HepG2 (cell line): ENCODE measurements around the gene ABHD15. TPM values are rescaled to one million over a fixed set of nuclear protein-coding genes. Genes with fewer than 3 reads are reported as not detected.

Source experiments
- CBX2 ChIP-seq, 2 experiments: fragments of 200-600 bp in 1 of 2; sonication (generic); formaldehyde crosslinking in 1 of 2; IDR thresholded peaks; 2 replicates each; pipeline versions ENCODE4 v1.7.0 to v1.8.1; 2018 to 2022; ENCODE audit warnings: low read depth in 2 of 2, low read length in 1 of 2, mild to moderate bottlenecking in 1 of 2, missing genetic modification reagents in 1 of 2
- CENPBD1 ChIP-seq: sonication (generic); formaldehyde crosslinking; IDR thresholded peaks from 2 replicates; pipeline ENCODE4 v1.8.0; 2022; ENCODE audit warnings: missing genetic modification reagents, low read depth, mild to moderate bottlenecking, borderline replicate concordance
- DPF2 ChIP-seq: sonication (generic); formaldehyde crosslinking; IDR thresholded peaks from 2 replicates; pipeline ENCODE4 v1.4.0; 2020; ENCODE audit warnings: mild to moderate bottlenecking, low read depth, missing genetic modification reagents, borderline replicate concordance
- FOXK2 ChIP-seq: fragments of 450-650 bp; IDR thresholded peaks from 2 replicates; pipeline ENCODE4 v1.6.1; 2016
- HCFC1 ChIP-seq: fragments of 150-350 bp; IDR thresholded peaks from 2 replicates; pipeline ENCODE4 v1.6.1; 2014; ENCODE audit warnings: low read depth, low read length
- MATR3 ChIP-seq: sonication (generic); formaldehyde crosslinking; IDR thresholded peaks from 2 replicates; pipeline ENCODE4 v1.4.0; 2020; ENCODE audit warnings: missing genetic modification reagents
- MED1 ChIP-seq: sonication (generic); formaldehyde crosslinking; IDR thresholded peaks from 2 replicates; pipeline ENCODE4 v1.4.0; 2020; ENCODE audit warnings: missing genetic modification reagents
- MED8 ChIP-seq: sonication (generic); formaldehyde crosslinking; IDR thresholded peaks from 2 replicates; pipeline ENCODE4 v1.8.1; 2023; ENCODE audit warnings: mild to moderate bottlenecking, missing genetic modification reagents; ENCODE audit not compliant: insufficient replicate concordance
- MXD4 ChIP-seq: IDR thresholded peaks from 2 replicates; pipeline ENCODE4 v1.6.1; 2016; ENCODE audit warnings: mild to moderate bottlenecking, missing biosample characterization, missing genetic modification reagents
- NFRKB ChIP-seq: fragments of 450-650 bp; IDR thresholded peaks from 2 replicates; pipeline ENCODE4 v1.6.1; 2017
- PAX8 ChIP-seq: sonication (generic); formaldehyde crosslinking; IDR thresholded peaks from 2 replicates; pipeline ENCODE4 v1.8.0; 2022; ENCODE audit warnings: mild to moderate bottlenecking, missing genetic modification reagents, borderline replicate concordance
- SNAPC2 ChIP-seq: sonication (generic); formaldehyde crosslinking; IDR thresholded peaks from 2 replicates; pipeline ENCODE4 v1.8.1; 2022; ENCODE audit warnings: mild to moderate bottlenecking, missing genetic modification reagents
- SP140L ChIP-seq: sonication (generic); formaldehyde crosslinking; IDR thresholded peaks from 2 replicates; pipeline ENCODE4 v1.4.0; 2020; ENCODE audit warnings: missing genetic modification reagents, borderline replicate concordance
- SP2 ChIP-seq: sonication (generic); formaldehyde crosslinking; IDR thresholded peaks from 2 replicates; pipeline ENCODE4 v1.5.1; 2020; ENCODE audit warnings: mild to moderate bottlenecking, missing genetic modification reagents
- XRCC5 ChIP-seq: fragments of 200-400 bp; formaldehyde crosslinking; optimal IDR thresholded peaks from 2 replicates; pipeline ENCODE3; 2017; ENCODE audit warnings: mild to moderate bottlenecking, low read length
- YEATS4 ChIP-seq: sonication (generic); formaldehyde crosslinking; IDR thresholded peaks from 2 replicates; pipeline ENCODE4 v1.4.0; 2020; ENCODE audit warnings: missing genetic modification reagents, borderline replicate concordance
- ZNF253 ChIP-seq: sonication (generic); formaldehyde crosslinking; IDR thresholded peaks from 2 replicates; pipeline ENCODE4 v1.8.0; 2022; ENCODE audit warnings: mild to moderate bottlenecking, missing genetic modification reagents, borderline replicate concordance
- ZNF260 ChIP-seq: sonication (generic); formaldehyde crosslinking; IDR thresholded peaks from 2 replicates; pipeline ENCODE4 v1.4.0; 2020; ENCODE audit warnings: missing genetic modification reagents, low read depth, mild to moderate bottlenecking, borderline replicate concordance
- ZNF263 ChIP-seq: sonication (generic); formaldehyde crosslinking; IDR thresholded peaks from 2 replicates; pipeline ENCODE4 v1.4.0; 2020; ENCODE audit warnings: missing genetic modification reagents
- ZNF558 ChIP-seq: sonication (generic); formaldehyde crosslinking; IDR thresholded peaks from 2 replicates; pipeline ENCODE4 v1.9.0; 2022; ENCODE audit warnings: mild to moderate bottlenecking, missing genetic modification reagents, borderline replicate concordance
- polyA plus RNA-seq, 8 experiments: library from polyadenylated mRNA; depleted of rRNA in 3 of 8; stranded (reverse) in 7 of 8; unstranded in 1 of 8; fragments of >200 nt; fragmentation: Illumina TruSeq in 4 of 8; extraction: Trizol in 4 of 8; gene quantifications; 2 replicates each; pipeline versions ENCODE4 v1.2.1 to v1.2.3, GENCODE V29; 2011 to 2016; ENCODE audit warnings: low read depth in 4 of 8, missing spikeins in 1 of 8, mixed read lengths in 1 of 8; ENCODE audit not compliant: insufficient read depth in 1 of 8
- total RNA-seq, 5 experiments: library from RNA; depleted of rRNA; stranded (reverse); fragments of >200 nt; fragmentation: Illumina TruSeq; extraction: Trizol; gene quantifications; 2 replicates each; pipeline ENCODE4 v1.2.3, GENCODE V29; 2016; ENCODE audit warnings: low read depth in 1 of 5
- TF ChIP-seq, protein P1 (sequence below): IDR thresholded peaks from 2 replicates; pipeline ENCODE4 v1.6.1; 2016; ENCODE audit warnings: mild to moderate bottlenecking
- TF ChIP-seq, protein P2 (sequence below): sonication (generic); formaldehyde crosslinking; conservative IDR thresholded peaks from 2 replicates; pipeline ENCODE4 v1.8.0; 2022; ENCODE audit warnings: missing genetic modification reagents
- TF ChIP-seq, protein P3 (sequence below): sonication (generic); formaldehyde crosslinking; IDR thresholded peaks from 2 replicates; pipeline ENCODE4 v1.4.0; 2020; ENCODE audit warnings: missing genetic modification reagents
- TF ChIP-seq, protein P4 (sequence below): sonication (generic); formaldehyde crosslinking; IDR thresholded peaks from 2 replicates; pipeline ENCODE4 v1.4.0; 2020; ENCODE audit warnings: missing genetic modification reagents

ABHD15 gene
- total and polyA plus RNA-seq, 2 of the 13 experiments (the other 11 are each of a cell fraction or from before 2014, with no cell fraction given): 2.4 to 7.7 TPM

DNA sequence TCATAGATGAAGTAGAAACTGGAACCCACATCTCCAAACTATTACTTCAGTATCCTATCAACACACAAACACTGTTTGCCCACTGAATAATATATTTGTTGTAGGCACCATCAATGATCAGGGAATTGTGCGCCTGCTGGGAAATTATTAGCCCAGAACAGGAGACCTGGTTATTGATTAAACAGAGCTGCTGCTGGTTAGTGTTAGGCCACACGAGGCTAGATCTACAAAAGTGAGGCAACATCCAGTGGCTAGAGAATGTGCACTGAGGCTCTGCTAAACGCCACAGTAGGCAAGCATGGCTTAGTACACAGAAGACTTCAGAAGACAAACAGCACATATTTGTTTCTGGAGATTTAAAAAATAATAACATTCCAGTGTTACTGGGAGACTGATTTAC is 11.0 kb downstream of the ABHD15 start (continued):
- TF ChIP-seq ZNF263 (CRISPR knock-in tag) (no peak), HCFC1 (no peak), SNAPC2 (CRISPR knock-in tag) (no peak), NFRKB (no peak), MXD4 (CRISPR knock-in tag) (0 out of 2 replicates have a peak, but pooled peaks have one; percentile 50), MATR3 (CRISPR knock-in tag) (no peak), FOXK2 (peak; percentile 36; the same call in 1 of the 2 replicates), SP2 (CRISPR knock-in tag) (no peak), SP140L (CRISPR knock-in tag) (no peak), YEATS4 (CRISPR knock-in tag) (no peak), ZNF260 (no peak), XRCC5 (no peak), MED8 (no peak), DPF2 (0 out of 2 replicates have a peak, but pooled peaks have one; percentile 32), CENPBD1 (CRISPR knock-in tag) (no peak), ZNF253 (CRISPR knock-in tag) (no peak), MED1 (CRISPR knock-in tag) (peak; percentile 58; the same call in 1 of the 2 replicates), ZNF558 (no peak), PAX8 (CRISPR knock-in tag) (no peak), CBX2 (IDR thresholded peaks at IDR 0.05; ENCODE audit: low read depth, low read length) (no peak), CBX2 (CRISPR knock-in tag; IDR thresholded peaks at IDR 0.05; ENCODE audit: low read depth) (no peak)
- TF ChIP-seq, protein P1, sequence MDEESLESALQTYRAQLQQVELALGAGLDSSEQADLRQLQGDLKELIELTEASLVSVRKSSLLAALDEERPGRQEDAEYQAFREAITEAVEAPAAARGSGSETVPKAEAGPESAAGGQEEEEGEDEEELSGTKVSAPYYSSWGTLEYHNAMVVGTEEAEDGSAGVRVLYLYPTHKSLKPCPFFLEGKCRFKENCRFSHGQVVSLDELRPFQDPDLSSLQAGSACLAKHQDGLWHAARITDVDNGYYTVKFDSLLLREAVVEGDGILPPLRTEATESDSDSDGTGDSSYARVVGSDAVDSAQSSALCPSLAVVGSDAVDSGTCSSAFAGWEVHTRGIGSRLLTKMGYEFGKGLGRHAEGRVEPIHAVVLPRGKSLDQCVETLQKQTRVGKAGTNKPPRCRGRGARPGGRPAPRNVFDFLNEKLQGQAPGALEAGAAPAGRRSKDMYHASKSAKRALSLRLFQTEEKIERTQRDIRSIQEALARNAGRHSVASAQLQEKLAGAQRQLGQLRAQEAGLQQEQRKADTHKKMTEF (CRISPR knock-in tag): peak; percentile 68
- TF ChIP-seq, protein P2, sequence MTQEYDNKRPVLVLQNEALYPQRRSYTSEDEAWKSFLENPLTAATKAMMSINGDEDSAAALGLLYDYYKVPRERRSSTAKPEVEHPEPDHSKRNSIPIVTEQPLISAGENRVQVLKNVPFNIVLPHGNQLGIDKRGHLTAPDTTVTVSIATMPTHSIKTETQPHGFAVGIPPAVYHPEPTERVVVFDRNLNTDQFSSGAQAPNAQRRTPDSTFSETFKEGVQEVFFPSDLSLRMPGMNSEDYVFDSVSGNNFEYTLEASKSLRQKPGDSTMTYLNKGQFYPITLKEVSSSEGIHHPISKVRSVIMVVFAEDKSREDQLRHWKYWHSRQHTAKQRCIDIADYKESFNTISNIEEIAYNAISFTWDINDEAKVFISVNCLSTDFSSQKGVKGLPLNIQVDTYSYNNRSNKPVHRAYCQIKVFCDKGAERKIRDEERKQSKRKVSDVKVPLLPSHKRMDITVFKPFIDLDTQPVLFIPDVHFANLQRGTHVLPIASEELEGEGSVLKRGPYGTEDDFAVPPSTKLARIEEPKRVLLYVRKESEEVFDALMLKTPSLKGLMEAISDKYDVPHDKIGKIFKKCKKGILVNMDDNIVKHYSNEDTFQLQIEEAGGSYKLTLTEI: no peak
- TF ChIP-seq, protein P3, sequence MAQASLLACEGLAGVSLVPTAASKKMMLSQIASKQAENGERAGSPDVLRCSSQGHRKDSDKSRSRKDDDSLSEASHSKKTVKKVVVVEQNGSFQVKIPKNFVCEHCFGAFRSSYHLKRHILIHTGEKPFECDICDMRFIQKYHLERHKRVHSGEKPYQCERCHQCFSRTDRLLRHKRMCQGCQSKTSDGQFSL (CRISPR knock-in tag): no peak
- TF ChIP-seq, protein P4, sequence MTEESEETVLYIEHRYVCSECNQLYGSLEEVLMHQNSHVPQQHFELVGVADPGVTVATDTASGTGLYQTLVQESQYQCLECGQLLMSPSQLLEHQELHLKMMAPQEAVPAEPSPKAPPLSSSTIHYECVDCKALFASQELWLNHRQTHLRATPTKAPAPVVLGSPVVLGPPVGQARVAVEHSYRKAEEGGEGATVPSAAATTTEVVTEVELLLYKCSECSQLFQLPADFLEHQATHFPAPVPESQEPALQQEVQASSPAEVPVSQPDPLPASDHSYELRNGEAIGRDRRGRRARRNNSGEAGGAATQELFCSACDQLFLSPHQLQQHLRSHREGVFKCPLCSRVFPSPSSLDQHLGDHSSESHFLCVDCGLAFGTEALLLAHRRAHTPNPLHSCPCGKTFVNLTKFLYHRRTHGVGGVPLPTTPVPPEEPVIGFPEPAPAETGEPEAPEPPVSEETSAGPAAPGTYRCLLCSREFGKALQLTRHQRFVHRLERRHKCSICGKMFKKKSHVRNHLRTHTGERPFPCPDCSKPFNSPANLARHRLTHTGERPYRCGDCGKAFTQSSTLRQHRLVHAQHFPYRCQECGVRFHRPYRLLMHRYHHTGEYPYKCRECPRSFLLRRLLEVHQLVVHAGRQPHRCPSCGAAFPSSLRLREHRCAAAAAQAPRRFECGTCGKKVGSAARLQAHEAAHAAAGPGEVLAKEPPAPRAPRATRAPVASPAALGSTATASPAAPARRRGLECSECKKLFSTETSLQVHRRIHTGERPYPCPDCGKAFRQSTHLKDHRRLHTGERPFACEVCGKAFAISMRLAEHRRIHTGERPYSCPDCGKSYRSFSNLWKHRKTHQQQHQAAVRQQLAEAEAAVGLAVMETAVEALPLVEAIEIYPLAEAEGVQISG (CRISPR knock-in tag): no peak
